Sigmoid colon (tissue), 7 donors: Measurements from ENCODE around the gene SH3BP1. TPM values are rescaled to one million over a fixed set of nuclear protein-coding genes. Genes with fewer than 3 reads are reported as not detected.
A peak's percentile ranks its signal among the peaks of the same experiment; 100 is the strongest.

Source experiments
- DNase-seq: peaks from one replicate; pipeline ENCODE4 v3.0.0-alpha.2; 2019
- H3K27ac ChIP-seq, 4 donors: fragments of 200-600 bp; sonication (generic); one replicate each; pipeline ENCODE4 v1.5.1; 2016 to 2019; ENCODE audit warnings: mild to moderate bottlenecking in 1 of 4
- H3K27me3 ChIP-seq, 3 donors: fragments of 200-600 bp; sonication (generic); one replicate each; pipeline ENCODE4 v1.5.1; 2019; ENCODE audit warnings: mild to moderate bottlenecking in 1 of 3
- H3K36me3 ChIP-seq, 4 donors: fragments of 200-600 bp; sonication (generic); one replicate each; pipeline ENCODE4 v1.5.1; 2016 to 2019
- H3K4me1 ChIP-seq, 4 donors: fragments of 200-600 bp; sonication (generic); one replicate each; pipeline ENCODE4 v1.5.1; 2017 to 2019
- H3K4me3 ChIP-seq, 4 donors: fragments of 200-600 bp; sonication (generic); one replicate each; pipeline ENCODE4 v1.5.1; 2017 to 2019; ENCODE audit warnings: mild to moderate bottlenecking in 2 of 4, moderate library complexity in 1 of 4
- H3K9me3 ChIP-seq, 4 donors: fragments of 200-600 bp in 3 of 4; sonication (generic) in 3 of 4; one replicate each; pipeline versions ENCODE4 v1.5.1 to v1.6.1; 2013 to 2019
- CTCF ChIP-seq, 4 experiments: fragments of 450-650 bp in 3 of 4; fragments of 200-600 bp in 1 of 4; IDR thresholded peaks; one replicate each; pipeline ENCODE4 v1.5.1; 2016 to 2019; ENCODE audit warnings: antibody characterized with exemption in 4 of 4, mild to moderate bottlenecking in 3 of 4, moderate library complexity in 2 of 4
- EP300 ChIP-seq, 4 donors: sonication (generic); formaldehyde crosslinking; IDR thresholded peaks; one replicate each; pipeline ENCODE4 v1.6.1; 2017; ENCODE audit warnings: antibody characterized with exemption in 4 of 4
- POLR2A ChIP-seq, 2 donors: fragments of 450-650 bp; IDR thresholded peaks; one replicate each; pipeline ENCODE4 v1.6.1; 2016; ENCODE audit warnings: antibody characterized with exemption in 2 of 2, mild to moderate bottlenecking in 2 of 2, moderate library complexity in 2 of 2
- POLR2AphosphoS5 ChIP-seq, 4 donors: sonication (generic); formaldehyde crosslinking; IDR thresholded peaks; one replicate each; pipeline ENCODE4 v1.6.1; 2017; ENCODE audit warnings: antibody characterized with exemption in 4 of 4
- WGBS, 2 donors: extraction: QIAGEN DNeasy Blood & Tissue Kit; methylation state at CpG; one replicate each; pipeline ENCODE4 v1.1.7; 2013; 5-methylcytosine and 5-hydroxymethylcytosine counted together
- intact Hi-C: fragments of 100-400 bp; cut with DNase I; formaldehyde crosslinking; loops from one replicate; pipeline ENCODE4 v1.15.1; 2023
- polyA plus RNA-seq, 3 donors: library from polyadenylated mRNA; stranded (reverse); fragments of 200-250 nt; gene quantifications; one replicate each; pipeline ENCODE4 v1.2.3, GENCODE V29; 2013
- total RNA-seq, 4 donors: library from RNA; depleted of rRNA; stranded (reverse); fragments of >200 nt; gene quantifications; one replicate each; pipeline ENCODE4 v1.1.0, GENCODE V29; 2016
- donor health status: healthy with polysubstance abuse.
- donor health status: Bipolar disorder and iron deficiency.
- donor health status: healthy.

Gene SH3BP1
- total and polyA plus RNA-seq, 7 donors: 1.4 to 71.2 (median 6.9) TPM

GRCh38 chr22:37627121-37627520 lies 12.3 kb upstream of the SH3BP1 start:
- intact Hi-C loops: loop anchor here (5.0 to 10.0 kb wide), 2 partner anchors 165 to 328 kb away; partner anchors contain the start of genes C22orf23 and POLR2F
- Histone ChIP-seq H3K4me1 (peaks cover 0 to 50% (median 38%) of the 10 kb centered on the region in 4 donors), H3K27ac (peak overlapping the region; percentile 66 to 92 (median 86)), H3K27me3 (no peaks in the 10 kb centered on the region), H3K36me3 (peaks cover 5 to 51% (median 13%) of the 10 kb centered on the region in 4 donors), H3K4me3 (no peak overlapping the region), H3K9me3 (no peaks in the 10 kb centered on the region)
- TF ChIP-seq POLR2A (IDR thresholded peaks at IDR 0.05) (no peak), POLR2AphosphoS5 (IDR thresholded peaks at IDR 0.05) (no peak), EP300 (IDR thresholded peaks at IDR 0.05) (no peak), CTCF (IDR thresholded peaks at IDR 0.05) (no peak)
- no peak for DNase-seq
- WGBS, 2 donors: 44 to 65% methylated on average over 7 of the region's 7 CpGs

- Histone ChIP-seq H3K4me1 (peaks cover 0 to 51% (median 38%) of the 10 kb centered on the region in 4 donors), H3K36me3 (peaks cover 5 to 51% (median 12%) of the 10 kb centered on the region in 4 donors)
Observed at GRCh38 chr22:37627545-37627944, 11.9 kb upstream of the SH3BP1 start.

GRCh38 chr22:37628830-37629229 lies 10.6 kb upstream of the SH3BP1 start:
- intact Hi-C loops: loop anchor here (5.0 to 10.0 kb wide), 2 partner anchors 163 to 326 kb away; partner anchors contain the start of genes C22orf23 and POLR2F
- peaks cover 0 to 57% (median 44%) of the 10 kb centered on the region in 4 donors for H3K4me1 ChIP-seq

More at GRCh38 chr22:37627545-37627944, 11.9 kb upstream of the SH3BP1 start:
- H3K4me3 ChIP-seq: no peak overlapping the region
- TF ChIP-seq CTCF (IDR thresholded peaks at IDR 0.05): no peak
- no peak for TF ChIP-seq EP300 (IDR thresholded peaks at IDR 0.05)
- TF ChIP-seq POLR2A (IDR thresholded peaks at IDR 0.05): no peak
- no peak for TF ChIP-seq POLR2AphosphoS5 (IDR thresholded peaks at IDR 0.05)
- WGBS, 2 donors: 40 to 55% methylated on average over 6 of the region's 6 CpGs
- no peaks in the 10 kb centered on the region for H3K27me3 ChIP-seq
- no peak for DNase-seq
- H3K27ac ChIP-seq: peak overlapping the region; percentile 66 to 92 (median 86)
- intact Hi-C loops: loop anchor here (5.0 to 10.0 kb wide), 2 partner anchors 165 to 327 kb away; partner anchors contain the start of genes C22orf23 and POLR2F
- no peaks in the 10 kb centered on the region for H3K9me3 ChIP-seq

GRCh38 chr22:37629928-37630327 lies 9.5 kb upstream of the SH3BP1 start:
- Histone ChIP-seq H3K4me1 (peaks cover 2 to 57% (median 49%) of the 10 kb centered on the region in 4 donors), H3K9me3 (no peaks in the 10 kb centered on the region), H3K4me3 (no peak overlapping the region), H3K36me3 (peaks cover 5 to 44% (median 12%) of the 10 kb centered on the region in 4 donors), H3K27me3 (no peaks in the 10 kb centered on the region), H3K27ac (no peak overlapping the region)
- intact Hi-C loops: loop anchor here (5.0 to 10.0 kb wide), 2 partner anchors 162 to 325 kb away; partner anchors contain the start of genes C22orf23 and POLR2F
- TF ChIP-seq EP300 (IDR thresholded peaks at IDR 0.05) (no peak), POLR2A (IDR thresholded peaks at IDR 0.05) (no peak), CTCF (IDR thresholded peaks at IDR 0.05) (no peak), POLR2AphosphoS5 (IDR thresholded peaks at IDR 0.05) (no peak)
- 90 to 91% methylated on average over 10 of the region's 10 CpGs for WGBS, 2 donors
- no peak for DNase-seq

More at GRCh38 chr22:37628830-37629229, 10.6 kb upstream of the SH3BP1 start:
- WGBS, 2 donors: 92 to 94% methylated on average over 8 of the region's 8 CpGs
- no peak for DNase-seq
- TF ChIP-seq CTCF (IDR thresholded peaks at IDR 0.05): no peak
- TF ChIP-seq EP300 (IDR thresholded peaks at IDR 0.05): no peak
- TF ChIP-seq POLR2AphosphoS5 (IDR thresholded peaks at IDR 0.05): no peak
- no peak for TF ChIP-seq POLR2A (IDR thresholded peaks at IDR 0.05)
- Histone ChIP-seq H3K36me3 (peaks cover 5 to 44% (median 12%) of the 10 kb centered on the region in 4 donors), H3K27ac (peak overlapping the region in 1 of 4 donors; percentile 91), H3K4me3 (no peak overlapping the region), H3K9me3 (no peaks in the 10 kb centered on the region), H3K27me3 (no peaks in the 10 kb centered on the region)
